ENCODE data around the gene DSCAM.

The DSCAM gene

DNA sequence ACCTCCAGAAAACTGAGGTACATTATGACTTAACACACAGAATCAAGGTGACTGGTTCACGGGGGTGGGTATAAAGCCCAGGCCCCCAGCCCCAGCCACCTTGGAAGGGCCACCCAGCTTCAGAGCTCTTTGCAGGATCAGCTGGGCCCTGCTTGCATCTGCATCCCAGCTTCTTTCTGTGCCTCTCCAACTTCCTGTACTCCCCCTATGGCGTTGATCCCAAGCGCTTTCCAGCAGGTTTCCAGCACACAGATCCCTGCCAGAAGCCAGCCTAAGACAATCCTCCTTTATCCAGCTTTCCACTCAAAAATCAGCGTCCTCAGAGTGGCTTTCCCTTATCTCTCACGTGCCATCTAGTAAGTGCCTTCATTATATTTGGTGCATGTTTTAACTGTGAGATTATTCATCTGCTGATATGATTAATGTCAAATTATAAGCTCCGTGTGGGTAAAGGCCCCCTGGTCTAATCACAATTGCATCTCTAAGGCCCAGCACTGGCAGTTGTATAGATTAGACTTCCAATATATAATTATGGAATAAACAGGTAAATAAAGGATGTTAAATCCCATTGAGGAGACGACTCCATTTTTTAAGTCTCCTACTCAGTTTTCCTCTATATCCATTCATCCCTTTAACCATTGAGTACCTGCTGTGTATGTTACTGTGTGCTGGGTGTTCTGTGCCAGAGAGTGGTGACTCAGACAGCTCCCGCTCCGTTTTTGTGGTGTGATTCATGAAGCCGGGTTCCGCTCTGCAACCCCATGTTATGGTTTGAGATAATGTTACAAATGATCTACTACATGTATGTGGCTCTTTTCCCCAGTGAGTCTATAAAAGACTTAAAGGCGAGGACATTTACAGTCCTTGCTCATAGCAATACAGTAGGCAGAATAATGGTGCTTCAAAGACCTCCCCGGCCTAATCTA, 592.2 kb downstream of the DSCAM start:
- TF ChIP-seq, protein P1, sequence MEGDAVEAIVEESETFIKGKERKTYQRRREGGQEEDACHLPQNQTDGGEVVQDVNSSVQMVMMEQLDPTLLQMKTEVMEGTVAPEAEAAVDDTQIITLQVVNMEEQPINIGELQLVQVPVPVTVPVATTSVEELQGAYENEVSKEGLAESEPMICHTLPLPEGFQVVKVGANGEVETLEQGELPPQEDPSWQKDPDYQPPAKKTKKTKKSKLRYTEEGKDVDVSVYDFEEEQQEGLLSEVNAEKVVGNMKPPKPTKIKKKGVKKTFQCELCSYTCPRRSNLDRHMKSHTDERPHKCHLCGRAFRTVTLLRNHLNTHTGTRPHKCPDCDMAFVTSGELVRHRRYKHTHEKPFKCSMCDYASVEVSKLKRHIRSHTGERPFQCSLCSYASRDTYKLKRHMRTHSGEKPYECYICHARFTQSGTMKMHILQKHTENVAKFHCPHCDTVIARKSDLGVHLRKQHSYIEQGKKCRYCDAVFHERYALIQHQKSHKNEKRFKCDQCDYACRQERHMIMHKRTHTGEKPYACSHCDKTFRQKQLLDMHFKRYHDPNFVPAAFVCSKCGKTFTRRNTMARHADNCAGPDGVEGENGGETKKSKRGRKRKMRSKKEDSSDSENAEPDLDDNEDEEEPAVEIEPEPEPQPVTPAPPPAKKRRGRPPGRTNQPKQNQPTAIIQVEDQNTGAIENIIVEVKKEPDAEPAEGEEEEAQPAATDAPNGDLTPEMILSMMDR (conservative IDR thresholded peaks at IDR 0.05; ENCODE audit: low read length): no peak
- no peak overlapping the region for H3K4me3 ChIP-seq (ENCODE audit: low read length)
- DNase-seq (ENCODE audit: low read depth): no peak

DNA sequence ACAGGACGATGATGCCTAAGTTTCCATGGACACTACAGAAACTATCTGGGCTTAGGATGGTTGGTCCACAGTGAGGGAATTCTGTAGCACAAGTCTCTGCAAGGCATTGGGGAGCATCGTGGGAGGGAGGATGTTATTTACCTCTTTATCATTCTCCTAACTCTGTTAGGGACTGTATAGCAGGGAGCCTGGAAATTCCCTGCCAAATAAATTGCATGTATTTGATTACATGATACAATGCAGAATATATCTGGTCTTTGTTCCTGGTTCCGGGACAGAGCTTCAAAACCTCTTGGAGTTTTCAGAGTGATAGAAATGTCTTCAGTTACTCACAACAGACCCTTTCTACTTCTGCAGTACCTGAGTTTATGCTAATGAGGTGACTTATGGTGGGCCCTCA, 593.8 kb downstream of the DSCAM start:
- TF ChIP-seq, protein P1 (conservative IDR thresholded peaks at IDR 0.05; ENCODE audit: low read length): no peak
- H3K4me3 ChIP-seq (ENCODE audit: low read length): no peak overlapping the region
- no peak for DNase-seq (ENCODE audit: low read depth)

DNA sequence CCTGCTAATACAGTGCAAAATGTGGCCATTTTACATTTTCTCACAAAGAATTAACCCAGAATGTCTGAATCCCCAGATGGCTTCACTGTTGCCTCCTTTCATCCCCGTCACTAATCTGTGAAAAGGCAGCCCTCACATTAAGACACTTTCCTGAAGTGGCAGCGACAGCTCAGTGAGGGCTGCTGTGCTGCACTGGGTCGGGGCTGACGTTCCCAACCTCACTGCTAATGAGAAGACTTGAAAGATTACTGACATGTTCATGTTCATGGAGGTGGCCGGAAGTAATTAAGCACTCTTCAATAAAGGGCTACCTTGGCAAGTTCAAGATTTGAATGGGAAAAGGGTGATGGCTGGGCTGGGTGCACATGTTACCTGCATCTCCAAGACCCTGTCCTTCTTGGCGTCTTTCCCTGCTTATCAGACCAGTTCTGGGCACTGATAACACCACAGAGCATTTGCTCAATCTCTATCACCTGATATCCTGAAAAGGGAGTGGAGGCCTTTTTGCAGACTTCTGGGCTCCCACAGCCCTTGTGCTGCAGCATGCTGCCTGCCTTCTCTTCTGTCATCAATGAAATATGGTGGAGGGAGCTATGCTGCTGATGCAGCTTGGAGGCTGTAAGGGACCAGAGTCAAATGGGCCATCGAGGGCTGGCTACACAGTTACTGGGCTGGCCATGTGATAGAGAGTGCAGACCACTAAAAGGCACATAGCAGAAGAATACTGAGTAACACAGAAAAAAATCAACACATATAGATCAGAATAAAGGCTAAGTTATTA, 596.3 kb downstream of the DSCAM start:
- H3K4me3 ChIP-seq (ENCODE audit: low read length): no peak overlapping the region
- TF ChIP-seq, protein P1 (conservative IDR thresholded peaks at IDR 0.05; ENCODE audit: low read length): no peak
- no peak for DNase-seq (ENCODE audit: low read depth)

DNA sequence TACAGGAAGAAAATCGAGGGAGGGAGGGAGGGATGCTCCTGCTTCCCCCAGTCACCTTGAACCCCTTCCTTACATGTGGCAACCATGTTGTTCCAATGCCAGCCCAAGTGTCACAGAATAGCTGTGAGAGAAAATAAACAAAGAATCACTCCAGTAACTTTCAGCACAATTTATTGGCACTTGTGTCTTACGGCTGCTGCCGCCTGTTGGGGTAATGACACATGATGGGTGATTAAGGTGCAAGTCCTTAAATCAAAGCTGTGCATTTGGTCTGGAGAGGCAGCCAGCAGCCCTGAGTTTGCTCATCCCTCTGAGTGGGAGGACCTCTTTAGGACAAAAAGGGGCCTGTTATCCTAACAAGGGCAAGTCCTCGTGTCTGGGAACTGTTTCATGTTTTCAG, 602.0 kb downstream of the DSCAM start:
- no peak for DNase-seq (ENCODE audit: low read depth)
- H3K4me3 ChIP-seq (ENCODE audit: low read length): no peak overlapping the region
- TF ChIP-seq, protein P1 (conservative IDR thresholded peaks at IDR 0.05; ENCODE audit: low read length): no peak

DNA sequence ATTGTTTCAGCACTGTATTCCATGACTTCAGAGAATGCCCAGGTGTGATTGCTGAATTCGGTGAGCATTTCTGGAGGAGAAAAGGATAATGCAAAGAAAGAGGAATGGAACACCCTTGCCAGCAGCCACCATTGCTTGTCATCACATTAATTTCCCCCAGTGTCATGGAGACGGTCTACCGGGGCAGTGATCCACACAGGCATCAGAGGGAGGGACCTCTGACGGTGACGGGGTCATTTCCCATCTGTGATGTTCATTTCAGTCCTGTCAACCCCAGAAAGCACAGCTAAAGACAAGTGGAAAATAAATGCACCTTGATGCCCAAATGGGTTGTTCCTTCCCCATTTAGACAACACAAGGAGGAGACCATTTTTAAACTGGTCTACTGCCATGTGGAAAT, 603.3 kb downstream of the DSCAM start:
- H3K4me3 ChIP-seq (ENCODE audit: low read length): no peak overlapping the region
- no peak for DNase-seq (ENCODE audit: low read depth)
- TF ChIP-seq, protein P1 (conservative IDR thresholded peaks at IDR 0.05; ENCODE audit: low read length): no peak

DNA sequence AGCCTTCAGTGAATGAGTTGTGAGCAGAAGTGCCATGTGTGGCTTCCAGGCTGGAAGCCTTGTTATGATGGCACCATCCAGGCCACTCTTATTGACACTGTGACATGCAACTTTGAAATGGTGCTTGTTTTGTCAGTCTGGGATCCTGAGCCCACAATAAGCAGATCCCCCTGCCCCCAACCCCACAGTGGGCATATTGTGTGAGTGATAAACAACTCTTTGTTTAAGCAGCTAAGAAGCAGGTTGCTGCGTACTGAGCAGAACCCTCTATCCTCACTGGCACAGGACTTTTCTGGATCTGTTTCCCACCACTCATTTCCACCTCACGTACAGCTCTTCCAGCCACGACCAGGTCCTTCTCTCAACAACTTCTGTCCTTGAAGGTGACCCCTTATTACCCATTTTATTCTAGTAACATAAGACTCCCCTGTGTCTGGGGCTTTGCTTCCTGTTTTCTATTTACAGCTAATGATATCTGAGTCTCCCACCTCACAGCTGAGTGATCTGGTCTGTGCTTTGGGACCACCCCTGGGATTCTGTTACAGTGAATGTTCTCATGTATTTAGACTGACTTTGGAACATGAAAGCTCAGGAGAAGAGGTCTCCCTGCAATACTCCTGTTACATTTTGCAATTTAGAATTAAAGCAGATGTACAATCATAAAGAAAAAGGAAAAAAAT, 604.2 kb downstream of the DSCAM start:
- H3K4me3 ChIP-seq (ENCODE audit: low read length): no peak overlapping the region
- TF ChIP-seq, protein P1 (conservative IDR thresholded peaks at IDR 0.05; ENCODE audit: low read length): no peak
- no peak for DNase-seq (ENCODE audit: low read depth)

Data from AG10803 (cell line).